Trophoblast cell (in vitro differentiated cells and primary cell): ENCODE data around the gene TNFSF9.
A peak's percentile ranks its signal among the peaks of the same experiment; 100 is the strongest.
"Not testable (repeated sequence)": the region's sequence is repeated elsewhere in the genome, so short reads cannot be mapped to it uniquely, and the experiment has no call there.

Experiments
- DNase-seq, 2 donors: peaks; one replicate each; pipeline ENCODE4 v3.0.0-alpha.2; 2016
- H2AFZ ChIP-seq: 2 replicates; pipeline ENCODE4 v1.6.1; 2013; ENCODE audit warnings: low read length, moderate library complexity, mild to moderate bottlenecking; ENCODE audit not compliant: insufficient read depth, poor library complexity
- H2AK5ac ChIP-seq: 2 replicates; pipeline ENCODE4 v1.6.1; 2013; ENCODE audit warnings: mild to moderate bottlenecking, low read length
- H2BK120ac ChIP-seq: 2 replicates; pipeline ENCODE4 v1.6.1; 2013; ENCODE audit warnings: low read length, mild to moderate bottlenecking, moderate library complexity; ENCODE audit not compliant: insufficient read depth, poor library complexity
- H2BK12ac ChIP-seq: 2 replicates; pipeline ENCODE4 v1.6.1; 2013; ENCODE audit warnings: mild to moderate bottlenecking, low read length, moderate library complexity
- H2BK5ac ChIP-seq: 2 replicates; pipeline ENCODE4 v1.6.1; 2013; ENCODE audit warnings: low read length, low read depth, moderate library complexity, mild to moderate bottlenecking; ENCODE audit not compliant: poor library complexity
- H3K14ac ChIP-seq: 2 replicates; pipeline ENCODE4 v1.6.1; 2013; ENCODE audit warnings: mild to moderate bottlenecking, low read length
- H3K18ac ChIP-seq: 2 replicates; pipeline ENCODE4 v1.6.1; 2013; ENCODE audit warnings: mild to moderate bottlenecking, low read length
- H3K23ac ChIP-seq: 2 replicates; pipeline ENCODE4 v1.6.1; 2013; ENCODE audit warnings: low read length
- H3K27ac ChIP-seq: 2 replicates; pipeline ENCODE4 v1.5.1; 2013; ENCODE audit warnings: low read depth, mild to moderate bottlenecking, inconsistent platforms, low read length, moderate library complexity
- H3K27me3 ChIP-seq: 2 replicates; pipeline ENCODE4 v1.6.1; 2013; ENCODE audit warnings: inconsistent platforms, mild to moderate bottlenecking, low read length, moderate library complexity; ENCODE audit not compliant: insufficient read depth
- H3K36me3 ChIP-seq, 2 experiments: 1 replicate in 1 of 2; 2 replicates in 1 of 2; pipeline ENCODE4 v1.6.1; 2013; ENCODE audit warnings: low read length in 2 of 2, mild to moderate bottlenecking in 2 of 2, moderate library complexity in 1 of 2; ENCODE audit not compliant: insufficient read depth in 2 of 2, control insufficient read depth in 1 of 2
- H3K4ac ChIP-seq: 2 replicates; pipeline ENCODE4 v1.6.1; 2013; ENCODE audit warnings: low read depth, mild to moderate bottlenecking, low read length, moderate library complexity
- H3K4me1 ChIP-seq, 2 experiments: 1 replicate in 1 of 2; 2 replicates in 1 of 2; pipeline ENCODE4 v1.6.1; 2013; ENCODE audit warnings: low read length in 2 of 2, mild to moderate bottlenecking in 2 of 2, moderate library complexity in 1 of 2; ENCODE audit not compliant: insufficient read depth in 2 of 2, control insufficient read depth in 1 of 2
- H3K4me2 ChIP-seq: 2 replicates; pipeline ENCODE4 v1.6.1; 2013; ENCODE audit warnings: inconsistent platforms, mild to moderate bottlenecking, low read length, moderate library complexity
- H3K4me3 ChIP-seq: 2 replicates; pipeline ENCODE4 v1.5.1; 2013; ENCODE audit warnings: mild to moderate bottlenecking, low read depth, low read length, inconsistent platforms
- H3K79me1 ChIP-seq: one replicate; pipeline ENCODE4 v1.6.1; 2013; ENCODE audit warnings: low read length
- H3K79me2 ChIP-seq: 2 replicates; pipeline ENCODE4 v1.6.1; 2013; ENCODE audit warnings: low read length, mild to moderate bottlenecking; ENCODE audit not compliant: control insufficient read depth, insufficient read depth, poor library complexity
- H3K9ac ChIP-seq: 2 replicates; pipeline ENCODE4 v1.6.1; 2013; ENCODE audit warnings: mild to moderate bottlenecking, low read length
- H3K9me3 ChIP-seq: 2 replicates; pipeline ENCODE4 v1.6.1; 2013; ENCODE audit warnings: low read depth, mild to moderate bottlenecking, control low read depth, inconsistent platforms, low read length; ENCODE audit not compliant: insufficient read depth
- H4K12ac ChIP-seq: 2 replicates; pipeline ENCODE4 v1.6.1; 2013; ENCODE audit warnings: low read depth, mild to moderate bottlenecking, low read length, moderate library complexity
- H4K8ac ChIP-seq: 2 replicates; pipeline ENCODE4 v1.6.1; 2013; ENCODE audit warnings: low read depth, mild to moderate bottlenecking, low read length, moderate library complexity
- H4K91ac ChIP-seq: one replicate; pipeline ENCODE4 v1.6.1; 2013; ENCODE audit warnings: low read depth, mild to moderate bottlenecking, low read length, moderate library complexity
- WGBS: extraction: QIAGEN DNeasy Blood & Tissue Kit; methylation state at CpG from one replicate; pipeline ENCODE4 v1.1.7; 2013; ENCODE audit warnings: missing lambda C conversion rate; ENCODE audit not compliant: insufficient read length, insufficient coverage; ENCODE audit errors: extremely low coverage; 5-methylcytosine and 5-hydroxymethylcytosine counted together

Gene TNFSF9

GRCh38 chr19:6562437-6562836, 31.6 kb downstream of the TNFSF9 start:
- H3K36me3 ChIP-seq, H3K79me2 ChIP-seq, H3K4ac ChIP-seq, H2BK5ac ChIP-seq, H3K18ac ChIP-seq, H2BK120ac ChIP-seq, H3K27ac ChIP-seq, H3K4me2 ChIP-seq, H3K27me3 ChIP-seq, H3K4me3 ChIP-seq, H2AK5ac ChIP-seq, H4K8ac ChIP-seq, H3K9me3 ChIP-seq, H2BK12ac ChIP-seq, H3K79me1 ChIP-seq, H3K23ac ChIP-seq, H3K4me1 ChIP-seq, DNase-seq, H4K91ac ChIP-seq, H2AFZ ChIP-seq, H3K14ac ChIP-seq, H4K12ac ChIP-seq, H3K9ac ChIP-seq: not testable (repeated sequence)
- WGBS, result no CpG with 5 or more reads among the region's 1 CpG

GRCh38 chr19:6564393-6564792, 33.6 kb downstream of the TNFSF9 start:
- no peak overlapping the region for H4K12ac ChIP-seq
- peaks cover 5% of the 10 kb centered on the region for H3K9me3 ChIP-seq
- H3K79me2 ChIP-seq, result no peaks in the 10 kb centered on the region
- no peak overlapping the region for H3K4ac ChIP-seq
- H2BK12ac ChIP-seq, result no peak overlapping the region
- H3K4me3 ChIP-seq, result no peak overlapping the region
- H3K23ac ChIP-seq, result no peak overlapping the region
- no peak overlapping the region for H3K14ac ChIP-seq
- no peaks in the 10 kb centered on the region for H3K4me1 ChIP-seq
- no peak overlapping the region for H2AFZ ChIP-seq
- H2AK5ac ChIP-seq, result no peak overlapping the region
- H3K79me1 ChIP-seq, result no peaks in the 10 kb centered on the region
- H3K36me3 ChIP-seq, result no peaks in the 10 kb centered on the region
- H3K4me2 ChIP-seq, result no peak overlapping the region
- no peak overlapping the region for H3K9ac ChIP-seq
- no peak overlapping the region for H4K91ac ChIP-seq
- H2BK5ac ChIP-seq, result no peak overlapping the region
- H3K27me3 ChIP-seq, result no peaks in the 10 kb centered on the region
- H3K18ac ChIP-seq, result no peak overlapping the region
- H4K8ac ChIP-seq, result no peak overlapping the region
- H3K27ac ChIP-seq, result no peak overlapping the region
- WGBS, result no CpG with 5 or more reads among the region's 2 CpGs
- H2BK120ac ChIP-seq, result no peak overlapping the region
- DNase-seq, result peak in 1 of 2 donors; percentile 47

- not testable (repeated sequence) for H3K9ac ChIP-seq
These were observed 35.9 kb downstream of the TNFSF9 start for GRCh38 chr19:6566727-6567126.

GRCh38 chr19:6568010-6568526, 37.2 kb downstream of the TNFSF9 start:
- no peak overlapping the region for H2BK5ac ChIP-seq
- H3K4me3 ChIP-seq, result no peak overlapping the region
- H4K12ac ChIP-seq, result no peak overlapping the region
- H3K14ac ChIP-seq, result no peak overlapping the region
- H2AFZ ChIP-seq, result no peak overlapping the region
- no peaks in the 10 kb centered on the region for H3K27me3 ChIP-seq
- H3K9ac ChIP-seq, result no peak overlapping the region
- H3K23ac ChIP-seq, result no peak overlapping the region
- no peak overlapping the region for H3K4me2 ChIP-seq
- H3K79me2 ChIP-seq, result no peaks in the 10 kb centered on the region
- peaks cover 5% of the 10 kb centered on the region for H3K9me3 ChIP-seq
- no peaks in the 10 kb centered on the region for H3K36me3 ChIP-seq
- H4K91ac ChIP-seq, result no peak overlapping the region
- no peak overlapping the region for H3K18ac ChIP-seq
- no peak overlapping the region for H2BK120ac ChIP-seq
- H3K27ac ChIP-seq, result no peak overlapping the region
- H2BK12ac ChIP-seq, result no peak overlapping the region
- no peak overlapping the region for H3K4ac ChIP-seq
- no peak overlapping the region for H2AK5ac ChIP-seq
- H3K79me1 ChIP-seq, result no peaks in the 10 kb centered on the region
- WGBS, result no CpG with 5 or more reads among the region's 8 CpGs
- peak; percentile 80 to 92 for DNase-seq
- H3K4me1 ChIP-seq, result no peaks in the 10 kb centered on the region
- H4K8ac ChIP-seq, result no peak overlapping the region

More at GRCh38 chr19:6566727-6567126, 35.9 kb downstream of the TNFSF9 start:
- not testable (repeated sequence) for DNase-seq, H3K79me1 ChIP-seq, H3K79me2 ChIP-seq, H2BK5ac ChIP-seq, H3K9me3 ChIP-seq, H3K27ac ChIP-seq, H4K91ac ChIP-seq, H3K23ac ChIP-seq, H3K4ac ChIP-seq, H2BK12ac ChIP-seq, H2AFZ ChIP-seq, H3K36me3 ChIP-seq, H3K4me3 ChIP-seq, H4K8ac ChIP-seq, H3K4me2 ChIP-seq, H2BK120ac ChIP-seq, H3K27me3 ChIP-seq, H3K14ac ChIP-seq, H2AK5ac ChIP-seq, H4K12ac ChIP-seq, H3K18ac ChIP-seq, H3K4me1 ChIP-seq
- no CpG with 5 or more reads among the region's 3 CpGs for WGBS
